BE2C (cell line): ENCODE data around the gene ITGA5.

Experiments
- DNase-seq: peaks from one replicate; pipeline ENCODE4 v3.0.0-alpha.2; 2020
- H3K27me3 ChIP-seq: fragments of 250-450 bp; sonication (Bioruptor Pico); 2 replicates; pipeline ENCODE4 v1.5.1; 2020; ENCODE audit warnings: mild to moderate bottlenecking
- H3K36me3 ChIP-seq: fragments of 250-450 bp; sonication (Bioruptor Pico); 2 replicates; pipeline ENCODE4 v1.5.1; 2020; ENCODE audit warnings: mild to moderate bottlenecking
- H3K4me1 ChIP-seq: fragments of 250-450 bp; sonication (Bioruptor Pico); 2 replicates; pipeline ENCODE4 v1.5.1; 2020
- H3K4me3 ChIP-seq: 2 replicates; pipeline ENCODE4 v1.5.1; 2011; ENCODE audit warnings: low read depth, low read length
- H3K9me3 ChIP-seq: fragments of 250-450 bp; sonication (Bioruptor Pico); 2 replicates; pipeline ENCODE4 v1.5.1; 2020
- TF ChIP-seq, protein P1 (sequence below): IDR thresholded peaks from 2 replicates; pipeline ENCODE4 v1.5.1; 2012; ENCODE audit warnings: mild to moderate bottlenecking, low read depth, low read length

Gene ITGA5

DNA sequence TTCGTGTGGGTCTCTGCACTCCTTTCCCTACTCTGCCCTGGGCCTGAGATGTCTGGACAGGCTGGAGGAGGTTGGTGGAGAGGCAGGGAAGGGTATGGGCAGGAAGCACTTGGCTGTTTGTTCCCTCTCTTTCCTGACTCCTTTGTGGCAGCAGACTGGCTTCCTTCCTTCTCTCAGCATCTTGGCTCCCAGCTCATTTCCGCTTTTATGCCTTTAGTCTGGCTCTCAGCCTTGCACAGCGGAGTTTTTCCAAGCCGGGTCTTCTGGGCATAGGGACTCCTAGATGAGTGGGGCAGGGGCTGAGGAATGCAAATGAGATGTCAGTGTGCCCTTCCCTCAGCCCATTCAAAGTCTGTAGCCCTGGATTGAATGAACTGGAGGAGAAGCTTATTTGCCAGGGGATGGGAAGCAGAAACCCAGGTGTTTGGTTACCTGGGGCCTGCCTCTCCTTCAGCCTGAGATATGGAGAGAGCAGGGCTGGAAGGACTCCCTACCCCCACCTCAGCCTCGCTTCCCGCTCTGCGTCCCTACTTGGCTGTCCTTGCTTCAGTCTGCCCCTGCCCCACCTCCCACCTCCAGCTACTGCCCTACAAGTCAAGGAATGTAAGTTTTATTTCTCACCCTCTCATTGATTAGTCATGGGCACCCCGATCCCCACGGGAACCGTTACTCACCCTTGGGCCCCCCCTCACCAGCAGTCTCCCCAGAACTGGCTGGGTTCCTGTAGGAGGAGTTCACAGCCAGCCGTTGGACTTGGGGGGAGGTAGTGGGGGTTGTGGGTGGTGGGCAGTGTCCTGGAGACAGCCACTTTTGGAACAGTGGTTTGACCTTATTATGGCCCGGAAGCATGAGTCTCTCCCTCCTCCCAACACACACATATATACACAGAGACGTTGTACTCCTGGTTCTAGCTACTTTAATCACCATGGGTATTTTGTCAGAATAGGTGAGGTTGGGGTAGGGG lies 9.3 kb upstream of the ITGA5 start:
- TF ChIP-seq, protein P1, sequence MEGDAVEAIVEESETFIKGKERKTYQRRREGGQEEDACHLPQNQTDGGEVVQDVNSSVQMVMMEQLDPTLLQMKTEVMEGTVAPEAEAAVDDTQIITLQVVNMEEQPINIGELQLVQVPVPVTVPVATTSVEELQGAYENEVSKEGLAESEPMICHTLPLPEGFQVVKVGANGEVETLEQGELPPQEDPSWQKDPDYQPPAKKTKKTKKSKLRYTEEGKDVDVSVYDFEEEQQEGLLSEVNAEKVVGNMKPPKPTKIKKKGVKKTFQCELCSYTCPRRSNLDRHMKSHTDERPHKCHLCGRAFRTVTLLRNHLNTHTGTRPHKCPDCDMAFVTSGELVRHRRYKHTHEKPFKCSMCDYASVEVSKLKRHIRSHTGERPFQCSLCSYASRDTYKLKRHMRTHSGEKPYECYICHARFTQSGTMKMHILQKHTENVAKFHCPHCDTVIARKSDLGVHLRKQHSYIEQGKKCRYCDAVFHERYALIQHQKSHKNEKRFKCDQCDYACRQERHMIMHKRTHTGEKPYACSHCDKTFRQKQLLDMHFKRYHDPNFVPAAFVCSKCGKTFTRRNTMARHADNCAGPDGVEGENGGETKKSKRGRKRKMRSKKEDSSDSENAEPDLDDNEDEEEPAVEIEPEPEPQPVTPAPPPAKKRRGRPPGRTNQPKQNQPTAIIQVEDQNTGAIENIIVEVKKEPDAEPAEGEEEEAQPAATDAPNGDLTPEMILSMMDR = no peak
- H3K27me3 ChIP-seq = peaks cover 83% of the 10 kb centered on the region
- no peaks in the 10 kb centered on the region for H3K4me1 ChIP-seq
- H3K4me3 ChIP-seq = no peak overlapping the region
- DNase-seq = no peak
- H3K9me3 ChIP-seq = no peaks in the 10 kb centered on the region
- H3K36me3 ChIP-seq = no peaks in the 10 kb centered on the region

DNA sequence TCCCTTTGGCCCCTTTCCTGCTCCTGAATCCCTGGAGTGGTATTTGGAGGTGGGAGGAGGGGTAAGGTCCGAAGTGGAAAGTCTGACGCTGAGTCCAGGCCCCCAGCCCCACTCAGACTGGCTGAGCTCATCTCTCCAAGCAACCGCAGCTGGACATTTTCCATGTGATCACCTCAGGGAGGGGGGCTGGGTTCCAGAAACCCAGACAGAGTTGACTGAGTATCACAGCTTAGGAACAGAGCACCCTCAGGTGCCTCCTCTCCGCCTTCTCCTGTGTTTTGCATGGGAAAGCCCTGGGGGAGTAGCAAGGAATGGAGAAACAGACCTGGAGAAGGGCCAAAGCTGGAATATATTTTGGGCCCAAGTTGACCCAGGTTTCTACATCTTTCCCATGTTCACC lies 8.0 kb upstream of the ITGA5 start:
- H3K4me1 ChIP-seq = no peaks in the 10 kb centered on the region
- no peaks in the 10 kb centered on the region for H3K9me3 ChIP-seq
- H3K4me3 ChIP-seq = no peak overlapping the region
- TF ChIP-seq, protein P1 = no peak
- no peak for DNase-seq
- H3K36me3 ChIP-seq = no peaks in the 10 kb centered on the region
- H3K27me3 ChIP-seq = peaks cover 80% of the 10 kb centered on the region

GRCh38 chr12:54426690-54427089 lies 7.6 kb upstream of the ITGA5 start:
- no peaks in the 10 kb centered on the region for H3K36me3 ChIP-seq

GRCh38 chr12:54425702-54426101 lies 6.6 kb upstream of the ITGA5 start:
- Histone ChIP-seq H3K4me3 (no peak overlapping the region), H3K36me3 (no peaks in the 10 kb centered on the region), H3K9me3 (no peaks in the 10 kb centered on the region), H3K27me3 (peaks cover 76% of the 10 kb centered on the region), H3K4me1 (no peaks in the 10 kb centered on the region)
- no peak for DNase-seq
- TF ChIP-seq, protein P1 = no peak

More at GRCh38 chr12:54426690-54427089, 7.6 kb upstream of the ITGA5 start:
- H3K27me3 ChIP-seq = peaks cover 80% of the 10 kb centered on the region
- no peak for DNase-seq
- H3K4me3 ChIP-seq = no peak overlapping the region
- H3K9me3 ChIP-seq = no peaks in the 10 kb centered on the region
- no peaks in the 10 kb centered on the region for H3K4me1 ChIP-seq
- TF ChIP-seq, protein P1 = no peak

- peaks cover 80% of the 10 kb centered on the region for H3K27me3 ChIP-seq
Measured at GRCh38 chr12:54424224-54424623, 5.2 kb upstream of the ITGA5 start.

More at GRCh38 chr12:54424224-54424623, 5.2 kb upstream of the ITGA5 start:
- H3K4me1 ChIP-seq = no peaks in the 10 kb centered on the region
- H3K4me3 ChIP-seq = no peak overlapping the region
- no peaks in the 10 kb centered on the region for H3K9me3 ChIP-seq
- TF ChIP-seq, protein P1 = no peak
- no peak for DNase-seq
- H3K36me3 ChIP-seq = no peaks in the 10 kb centered on the region
